HuH-7 (cell line): ENCODE data around the gene CD2BP2.
"Not testable (repeated sequence)": the region's sequence is repeated elsewhere in the genome, so short reads cannot be mapped to it uniquely, and the experiment has no call there.

Source experiments
- DNase-seq: peaks from one replicate; pipeline ENCODE4 v3.0.0; 2011; ENCODE audit warnings: low spot score

The CD2BP2 gene

DNA sequence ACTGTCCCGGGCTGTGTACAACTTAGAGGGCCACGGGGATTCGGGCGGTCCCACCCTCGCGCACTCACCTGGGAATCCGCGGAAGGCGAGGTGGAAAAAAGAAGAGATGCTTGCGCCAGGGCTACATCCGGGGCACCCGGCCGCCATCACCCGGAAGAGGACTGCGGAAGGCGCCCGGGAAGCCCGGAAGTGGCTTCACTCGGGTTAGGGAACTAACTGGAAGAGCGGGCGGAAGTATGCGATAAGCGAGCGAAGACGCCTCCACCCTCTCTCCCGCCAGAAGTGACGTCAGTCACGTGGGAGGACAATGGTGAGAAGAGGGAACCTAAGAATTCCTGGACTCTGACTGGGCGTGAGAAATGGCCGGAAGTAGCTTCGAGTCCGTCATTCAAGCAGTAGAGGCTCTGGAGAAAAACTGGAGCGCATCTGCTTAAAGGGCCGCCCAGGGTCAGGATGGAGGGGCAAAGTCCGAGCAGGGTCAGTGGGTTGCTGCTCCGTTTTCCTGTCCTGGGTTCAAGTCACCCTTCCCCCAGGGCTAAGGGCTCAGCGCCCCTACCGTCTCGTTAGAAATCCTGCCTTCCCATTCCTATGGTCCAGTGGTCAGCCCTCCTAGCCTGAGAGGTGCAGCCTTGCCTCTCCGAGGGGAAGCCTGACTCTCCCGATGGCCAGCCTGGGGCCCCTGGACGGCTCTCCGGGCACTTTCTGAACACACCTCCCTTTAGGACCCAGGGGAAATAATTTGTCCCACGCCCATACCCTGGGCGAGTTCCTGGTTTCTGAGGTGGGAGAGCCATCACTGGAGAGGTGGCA, at the start of gene CD2BP2:
TSS of gene CD2BP2 (minus strand) at position 165 of the 810 bp plus-strand sequence. CDS start 627 bp downstream, outside the sequence.
- DNase-seq, result peak; percentile 96

- DNase-seq, result no peak
These were observed 46.8 kb upstream of the CD2BP2 start for GRCh38 chr16:30401768-30402425.

GRCh38 chr16:30399435-30400186, 44.5 kb upstream of the CD2BP2 start:
- no peak for DNase-seq

GRCh38 chr16:30398661-30399434, 43.7 kb upstream of the CD2BP2 start:
- no peak for DNase-seq

DNA sequence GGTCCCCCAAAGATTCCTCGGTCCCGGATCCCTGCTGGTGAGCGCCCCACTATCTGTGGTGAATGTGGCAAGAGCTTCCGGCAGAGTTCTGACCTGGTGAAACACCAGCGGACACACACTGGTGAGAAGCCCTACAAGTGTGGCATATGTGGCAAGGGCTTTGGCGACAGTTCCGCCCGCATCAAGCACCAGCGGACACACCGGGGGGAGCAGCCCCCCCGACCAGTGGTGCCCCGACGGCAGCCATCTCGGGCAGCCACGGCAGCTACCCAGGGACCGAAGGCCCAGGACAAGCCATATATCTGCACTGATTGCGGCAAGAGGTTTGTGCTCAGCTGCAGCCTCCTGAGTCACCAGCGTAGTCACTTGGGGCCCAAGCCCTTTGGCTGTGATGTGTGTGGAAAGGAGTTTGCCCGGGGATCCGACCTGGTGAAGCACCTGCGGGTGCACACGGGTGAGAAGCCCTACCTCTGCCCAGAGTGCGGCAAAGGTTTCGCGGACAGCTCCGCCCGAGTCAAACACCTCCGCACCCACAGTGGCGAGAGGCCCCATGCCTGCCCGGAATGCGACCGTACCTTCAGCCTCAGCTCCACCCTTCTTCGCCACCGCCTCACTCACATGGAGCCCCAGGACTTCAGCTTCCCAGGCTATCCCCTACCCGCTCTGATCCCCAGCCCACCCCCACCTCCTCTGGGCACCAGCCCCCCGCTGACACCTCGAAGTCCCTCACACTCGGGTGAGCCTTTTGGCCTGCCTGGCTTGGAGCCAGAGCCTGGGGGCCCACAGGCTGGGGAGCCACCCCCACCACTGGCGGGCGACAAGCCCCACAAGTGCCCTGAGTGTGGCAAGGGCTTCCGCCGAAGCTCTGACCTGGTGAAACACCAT, 42.9 kb upstream of the CD2BP2 start:
- no peak for DNase-seq

DNA sequence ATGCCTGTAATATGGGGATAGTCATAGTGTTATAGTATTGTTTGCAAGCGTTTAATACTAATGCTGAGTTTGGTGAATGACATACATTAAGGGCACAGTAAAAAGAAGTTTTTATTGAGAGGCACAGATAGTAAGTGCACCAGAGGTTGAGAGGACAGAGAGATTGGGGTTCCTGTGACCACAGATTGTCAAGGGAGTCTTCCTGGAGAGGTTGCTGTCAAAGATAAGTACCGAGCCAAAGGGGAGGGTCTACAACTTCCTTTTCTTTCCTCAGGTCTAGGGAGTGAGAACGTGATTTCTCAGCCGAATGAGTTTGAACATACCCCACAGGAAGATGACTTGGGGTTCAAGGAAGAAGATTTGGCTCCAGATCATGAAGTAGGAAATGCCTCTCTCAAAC, 41.9 kb upstream of the CD2BP2 start:
- DNase-seq, result no peak

- not testable (repeated sequence) for DNase-seq
These were observed 41.5 kb upstream of the CD2BP2 start for GRCh38 chr16:30396627-30397026.

GRCh38 chr16:30395992-30396585, 41.0 kb upstream of the CD2BP2 start:
- no peak for DNase-seq

GRCh38 chr16:30395155-30395991, 40.3 kb upstream of the CD2BP2 start, which contains the start of gene ZNF48:
Gene ZNF48, plus strand, starts transcription at chr16:30395420. Its CDS starts 375 bp downstream, at chr16:30395795.
- peak; percentile 76 for DNase-seq

- no peak for DNase-seq
These were observed 39.6 kb upstream of the CD2BP2 start for GRCh38 chr16:30394592-30395154.

- no peak for DNase-seq
These were observed 28.4 kb upstream of the CD2BP2 start for GRCh38 chr16:30383521-30383920.

DNA sequence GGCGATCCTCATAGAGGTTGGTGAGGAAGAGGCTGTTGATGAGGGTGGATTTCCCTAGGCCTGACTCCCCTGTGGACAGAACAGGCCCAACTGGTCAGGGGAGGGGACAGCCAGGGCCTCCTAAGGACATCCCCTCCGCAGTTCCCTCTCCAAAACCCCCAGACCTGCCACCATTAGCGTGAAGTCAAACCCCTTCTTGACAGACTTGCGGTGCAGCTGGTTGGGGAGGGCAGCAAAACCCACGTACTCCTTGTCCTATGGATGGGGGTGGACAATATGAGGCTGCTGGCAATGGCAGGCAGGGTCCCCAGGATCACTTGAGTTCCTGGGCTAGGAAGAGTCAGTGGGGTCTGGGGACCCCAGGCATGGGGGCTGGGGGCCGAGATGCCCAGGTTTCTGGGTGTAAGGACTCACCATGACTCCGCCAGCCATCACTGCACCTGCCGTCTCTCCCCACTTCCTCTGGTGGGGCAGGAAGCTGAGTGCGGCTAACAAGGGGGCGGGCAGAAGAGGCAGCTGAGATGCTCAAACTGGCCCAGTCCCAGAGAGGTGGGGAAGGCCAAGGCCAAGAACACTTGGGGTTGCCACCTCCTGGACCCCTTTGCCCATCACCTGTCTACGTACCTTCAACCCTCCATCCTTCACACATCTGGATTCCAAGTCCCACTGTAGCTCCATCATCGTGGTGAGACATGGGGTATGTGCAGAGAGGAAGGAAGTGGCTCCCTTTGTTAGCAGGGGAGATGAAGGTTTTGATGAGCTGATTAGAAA, 27.2 kb upstream of the CD2BP2 start, which contains the start of gene SEPTIN1:
TSS of gene SEPTIN1 (minus strand) at position 451 of the 771 bp plus-strand sequence. CDS start at position 432, 19 bp downstream.
- DNase-seq, result no peak

- DNase-seq, result no peak
These were observed 26.4 kb upstream of the CD2BP2 start for GRCh38 chr16:30381291-30382041.

- DNase-seq, result no peak
These were observed 25.7 kb upstream of the CD2BP2 start for GRCh38 chr16:30380803-30381208.

GRCh38 chr16:30380072-30380802, 25.1 kb upstream of the CD2BP2 start:
- DNase-seq, result no peak

DNA sequence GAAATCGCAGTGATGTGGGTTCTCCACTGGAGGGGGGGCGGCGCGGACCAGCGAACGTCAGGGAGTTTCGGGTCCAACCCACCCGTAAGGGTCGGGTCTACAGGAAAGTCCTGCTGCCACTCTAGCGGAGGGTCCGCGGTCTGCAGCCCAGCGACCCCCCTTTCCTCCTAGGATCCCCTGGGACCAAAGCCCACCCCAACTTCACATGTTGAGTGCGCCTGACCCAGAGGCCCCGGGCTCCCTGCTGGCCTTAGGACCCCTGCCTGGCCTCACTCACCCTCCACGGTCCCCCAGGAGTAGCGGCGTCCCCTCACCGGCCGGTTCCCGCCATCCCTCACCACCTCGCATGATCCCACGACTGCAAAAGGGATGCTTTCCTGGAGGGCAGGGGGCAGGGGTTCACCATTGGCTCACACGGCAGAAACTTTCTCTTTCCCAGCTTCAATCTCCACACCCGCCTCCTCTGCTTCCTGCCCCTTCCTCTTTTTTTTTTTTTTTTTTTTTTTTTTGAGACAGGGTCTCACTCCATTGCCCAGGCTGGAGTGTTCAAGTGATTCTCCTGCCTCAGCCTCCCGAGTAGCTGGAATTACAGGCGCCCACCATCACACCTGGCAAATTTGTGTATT, 24.2 kb upstream of the CD2BP2 start:
- no peak for DNase-seq
